ENCODE measurements around the gene PF4V1.

DNA sequence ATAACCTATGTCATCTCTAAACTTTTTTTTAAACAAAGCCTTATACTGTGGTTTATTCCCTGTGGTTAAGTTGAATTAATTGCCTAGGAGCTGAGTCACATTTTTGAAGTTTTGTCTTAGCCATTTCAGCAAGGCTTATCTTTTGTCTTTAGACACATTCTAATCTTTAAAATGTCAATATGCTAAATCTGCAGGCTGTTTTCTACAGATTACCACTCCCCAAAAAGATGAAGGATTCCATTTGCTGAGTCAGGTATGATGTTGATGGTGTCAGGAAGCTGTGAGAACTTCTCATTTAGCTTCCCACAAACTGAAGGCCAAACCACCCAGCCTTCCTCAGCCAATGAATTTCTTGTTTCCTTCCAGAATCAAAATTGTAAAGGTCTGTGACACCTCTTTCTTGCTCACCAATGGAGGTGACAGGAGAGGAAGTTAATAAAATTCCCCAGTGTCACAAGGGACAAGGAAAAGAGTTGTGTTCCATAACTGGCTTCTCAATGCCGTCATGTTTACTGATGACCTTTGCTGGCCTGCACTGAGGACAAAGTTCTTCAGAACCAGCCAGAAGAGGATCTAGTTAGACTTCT, 20.4 kb upstream of the PF4V1 start:
- TF ChIP-seq, protein P1, sequence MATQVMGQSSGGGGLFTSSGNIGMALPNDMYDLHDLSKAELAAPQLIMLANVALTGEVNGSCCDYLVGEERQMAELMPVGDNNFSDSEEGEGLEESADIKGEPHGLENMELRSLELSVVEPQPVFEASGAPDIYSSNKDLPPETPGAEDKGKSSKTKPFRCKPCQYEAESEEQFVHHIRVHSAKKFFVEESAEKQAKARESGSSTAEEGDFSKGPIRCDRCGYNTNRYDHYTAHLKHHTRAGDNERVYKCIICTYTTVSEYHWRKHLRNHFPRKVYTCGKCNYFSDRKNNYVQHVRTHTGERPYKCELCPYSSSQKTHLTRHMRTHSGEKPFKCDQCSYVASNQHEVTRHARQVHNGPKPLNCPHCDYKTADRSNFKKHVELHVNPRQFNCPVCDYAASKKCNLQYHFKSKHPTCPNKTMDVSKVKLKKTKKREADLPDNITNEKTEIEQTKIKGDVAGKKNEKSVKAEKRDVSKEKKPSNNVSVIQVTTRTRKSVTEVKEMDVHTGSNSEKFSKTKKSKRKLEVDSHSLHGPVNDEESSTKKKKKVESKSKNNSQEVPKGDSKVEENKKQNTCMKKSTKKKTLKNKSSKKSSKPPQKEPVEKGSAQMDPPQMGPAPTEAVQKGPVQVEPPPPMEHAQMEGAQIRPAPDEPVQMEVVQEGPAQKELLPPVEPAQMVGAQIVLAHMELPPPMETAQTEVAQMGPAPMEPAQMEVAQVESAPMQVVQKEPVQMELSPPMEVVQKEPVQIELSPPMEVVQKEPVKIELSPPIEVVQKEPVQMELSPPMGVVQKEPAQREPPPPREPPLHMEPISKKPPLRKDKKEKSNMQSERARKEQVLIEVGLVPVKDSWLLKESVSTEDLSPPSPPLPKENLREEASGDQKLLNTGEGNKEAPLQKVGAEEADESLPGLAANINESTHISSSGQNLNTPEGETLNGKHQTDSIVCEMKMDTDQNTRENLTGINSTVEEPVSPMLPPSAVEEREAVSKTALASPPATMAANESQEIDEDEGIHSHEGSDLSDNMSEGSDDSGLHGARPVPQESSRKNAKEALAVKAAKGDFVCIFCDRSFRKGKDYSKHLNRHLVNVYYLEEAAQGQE (tag by site-specific recombination; IDR thresholded peaks at IDR 0.05), result no peak
- TF ChIP-seq, protein P2, sequence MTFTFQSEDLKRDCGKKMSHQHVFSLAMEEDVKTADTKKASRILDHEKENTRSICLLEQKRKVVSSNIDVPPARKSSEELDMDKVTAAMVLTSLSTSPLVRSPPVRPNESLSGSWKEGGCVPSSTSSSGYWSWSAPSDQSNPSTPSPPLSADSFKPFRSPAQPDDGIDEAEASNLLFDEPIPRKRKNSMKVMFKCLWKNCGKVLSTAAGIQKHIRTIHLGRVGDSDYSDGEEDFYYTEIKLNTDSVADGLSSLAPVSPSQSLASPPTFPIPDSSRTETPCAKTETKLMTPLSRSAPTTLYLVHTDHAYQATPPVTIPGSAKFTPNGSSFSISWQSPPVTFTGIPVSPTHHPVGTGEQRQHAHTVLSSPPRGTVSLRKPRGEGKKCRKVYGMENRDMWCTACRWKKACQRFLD (tag by site-specific recombination; IDR thresholded peaks at IDR 0.05), result no peak
- TF ChIP-seq, protein P3, sequence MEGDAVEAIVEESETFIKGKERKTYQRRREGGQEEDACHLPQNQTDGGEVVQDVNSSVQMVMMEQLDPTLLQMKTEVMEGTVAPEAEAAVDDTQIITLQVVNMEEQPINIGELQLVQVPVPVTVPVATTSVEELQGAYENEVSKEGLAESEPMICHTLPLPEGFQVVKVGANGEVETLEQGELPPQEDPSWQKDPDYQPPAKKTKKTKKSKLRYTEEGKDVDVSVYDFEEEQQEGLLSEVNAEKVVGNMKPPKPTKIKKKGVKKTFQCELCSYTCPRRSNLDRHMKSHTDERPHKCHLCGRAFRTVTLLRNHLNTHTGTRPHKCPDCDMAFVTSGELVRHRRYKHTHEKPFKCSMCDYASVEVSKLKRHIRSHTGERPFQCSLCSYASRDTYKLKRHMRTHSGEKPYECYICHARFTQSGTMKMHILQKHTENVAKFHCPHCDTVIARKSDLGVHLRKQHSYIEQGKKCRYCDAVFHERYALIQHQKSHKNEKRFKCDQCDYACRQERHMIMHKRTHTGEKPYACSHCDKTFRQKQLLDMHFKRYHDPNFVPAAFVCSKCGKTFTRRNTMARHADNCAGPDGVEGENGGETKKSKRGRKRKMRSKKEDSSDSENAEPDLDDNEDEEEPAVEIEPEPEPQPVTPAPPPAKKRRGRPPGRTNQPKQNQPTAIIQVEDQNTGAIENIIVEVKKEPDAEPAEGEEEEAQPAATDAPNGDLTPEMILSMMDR (tag by site-specific recombination; IDR thresholded peaks at IDR 0.05), result no peak
- TF ChIP-seq YY2 (tag by site-specific recombination; IDR thresholded peaks at IDR 0.05), result no peak
- TF ChIP-seq ZNF561 (tag by site-specific recombination; IDR thresholded peaks at IDR 0.05; ENCODE audit: borderline replicate concordance), result no peak
- no peak for TF ChIP-seq HOXD13 (CRISPR knock-in tag; IDR thresholded peaks at IDR 0.05; ENCODE audit: borderline replicate concordance)
- no peak for TF ChIP-seq ZNF112 (tag by site-specific recombination; IDR thresholded peaks at IDR 0.05)
- no peak for TF ChIP-seq ZNF416 (tag by site-specific recombination; IDR thresholded peaks at IDR 0.05)
- TF ChIP-seq IKZF3 (tag by site-specific recombination; IDR thresholded peaks at IDR 0.05), result no peak
- TF ChIP-seq, protein P4, sequence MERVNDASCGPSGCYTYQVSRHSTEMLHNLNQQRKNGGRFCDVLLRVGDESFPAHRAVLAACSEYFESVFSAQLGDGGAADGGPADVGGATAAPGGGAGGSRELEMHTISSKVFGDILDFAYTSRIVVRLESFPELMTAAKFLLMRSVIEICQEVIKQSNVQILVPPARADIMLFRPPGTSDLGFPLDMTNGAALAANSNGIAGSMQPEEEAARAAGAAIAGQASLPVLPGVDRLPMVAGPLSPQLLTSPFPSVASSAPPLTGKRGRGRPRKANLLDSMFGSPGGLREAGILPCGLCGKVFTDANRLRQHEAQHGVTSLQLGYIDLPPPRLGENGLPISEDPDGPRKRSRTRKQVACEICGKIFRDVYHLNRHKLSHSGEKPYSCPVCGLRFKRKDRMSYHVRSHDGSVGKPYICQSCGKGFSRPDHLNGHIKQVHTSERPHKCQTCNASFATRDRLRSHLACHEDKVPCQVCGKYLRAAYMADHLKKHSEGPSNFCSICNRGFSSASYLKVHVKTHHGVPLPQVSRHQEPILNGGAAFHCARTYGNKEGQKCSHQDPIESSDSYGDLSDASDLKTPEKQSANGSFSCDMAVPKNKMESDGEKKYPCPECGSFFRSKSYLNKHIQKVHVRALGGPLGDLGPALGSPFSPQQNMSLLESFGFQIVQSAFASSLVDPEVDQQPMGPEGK (tag by site-specific recombination; IDR thresholded peaks at IDR 0.05), result no peak
- TF ChIP-seq ZNF184 (tag by site-specific recombination; IDR thresholded peaks at IDR 0.05), result no peak
- no peak for TF ChIP-seq TCF7L2 (IDR thresholded peaks at IDR 0.05; ENCODE audit: borderline replicate concordance, low read depth, low read length)
